OCI-LY7 (cell line): ENCODE data around the gene PRDM5. TPM values are rescaled to one million over a fixed set of nuclear protein-coding genes. Genes with fewer than 3 reads are reported as not detected.

Experiments used
- BruUV-seq: library from RNA; stranded (reverse); fragments of 400-500 nt; replicated peaks from 2 replicates; lab custom pipeline; 2021; lab: Mats Ljungman, UMichigan
- CTCF ChIA-PET: fragments of 300-600 bp; sonication (Branson Sonifier 250); formaldehyde crosslinking; loops from one replicate; lab custom pipeline; 2022; ENCODE audit warnings: antibody characterized with exemption; ENCODE audit not compliant: unreplicated experiment; lab: Charles Lee
- POLR2A ChIA-PET: fragments of 300-600 bp; sonication (Branson Sonifier 250); formaldehyde crosslinking; loops from one replicate; lab custom pipeline; 2022; ENCODE audit warnings: antibody characterized with exemption; lab: Charles Lee
- DNase-seq: peaks from one replicate; pipeline ENCODE4 v3.0.0-alpha.2; 2015; ENCODE audit warnings: low spot score
- H2AFZ ChIP-seq: fragments of 200-600 bp; sonication (generic), shearing (Covaris generic); 2 replicates; pipeline ENCODE4 v1.6.1; 2014; ENCODE audit warnings: mild to moderate bottlenecking, antibody characterized with exemption, low read length, moderate library complexity
- H3K27ac ChIP-seq: fragments of 200-600 bp; sonication (generic); 2 replicates; pipeline ENCODE4 v1.5.1; 2014; ENCODE audit warnings: mixed run types, low read depth, mild to moderate bottlenecking, moderate library complexity, low read length, inconsistent platforms; ENCODE audit not compliant: poor library complexity, severe bottlenecking
- H3K36me3 ChIP-seq: fragments of 200-600 bp; sonication (generic); 2 replicates; pipeline ENCODE4 v1.6.1; 2014; ENCODE audit warnings: mild to moderate bottlenecking, antibody characterized with exemption, low read length, moderate library complexity, mixed read lengths; ENCODE audit not compliant: insufficient read depth
- H3K4me1 ChIP-seq: fragments of 200-600 bp; sonication (generic); 2 replicates; pipeline ENCODE4 v1.5.1; 2014; ENCODE audit warnings: mild to moderate bottlenecking, low read length; ENCODE audit not compliant: insufficient read depth, poor library complexity, severe bottlenecking
- H3K4me2 ChIP-seq: fragments of 200-600 bp; sonication (generic); 2 replicates; pipeline ENCODE4 v1.6.1; 2014; ENCODE audit warnings: mild to moderate bottlenecking, low read length
- H3K4me3 ChIP-seq: fragments of 200-600 bp; sonication (generic); 2 replicates; pipeline ENCODE4 v1.5.1; 2014; ENCODE audit warnings: mild to moderate bottlenecking, low read depth, low read length; ENCODE audit not compliant: poor library complexity, severe bottlenecking
- H3K79me2 ChIP-seq: fragments of 200-600 bp; sonication (generic); 2 replicates; pipeline ENCODE4 v1.6.1; 2016; ENCODE audit warnings: low read depth, mild to moderate bottlenecking, low read length, moderate library complexity, mixed read lengths; ENCODE audit not compliant: insufficient read depth
- H3K9me2 ChIP-seq: fragments of 200-600 bp; sonication (generic); 2 replicates; pipeline ENCODE4 v1.6.1; 2016; ENCODE audit warnings: mild to moderate bottlenecking, low read length, mixed read lengths; ENCODE audit not compliant: insufficient read depth
- H3K9me3 ChIP-seq: fragments of 200-600 bp; sonication (generic); 2 replicates; pipeline ENCODE4 v1.6.1; 2014; ENCODE audit warnings: mild to moderate bottlenecking, mixed run types, low read length, mixed read lengths
- H4K20me1 ChIP-seq: fragments of 200-600 bp; sonication (generic); 2 replicates; pipeline ENCODE4 v1.6.1; 2014; ENCODE audit warnings: mild to moderate bottlenecking, antibody characterized with exemption, low read length, moderate library complexity, mixed read lengths; ENCODE audit not compliant: insufficient read depth
- EZH2phosphoT487 ChIP-seq: fragments of 200-600 bp; sonication (generic); IDR thresholded peaks from 2 replicates; pipeline ENCODE4 v1.6.1; 2018; ENCODE audit warnings: low read depth, borderline replicate concordance, mild to moderate bottlenecking, mixed run types, antibody characterized with exemption, low read length, moderate library complexity, mixed read lengths
- intact Hi-C: fragments of 100-400 bp; cut with micrococcal nuclease; formaldehyde crosslinking; loops from one replicate; pipeline ENCODE4 v1.10.0; 2022; ENCODE audit not compliant: unreplicated experiment
- total RNA-seq, 2 experiments: library from RNA; depleted of rRNA in 1 of 2; stranded (reverse); fragments of >200 nt in 1 of 2; shearing (Covaris generic) in 1 of 2; gene quantifications; 2 replicates each; pipeline ENCODE4 v1.2.3, GENCODE V29; 2014 to 2022
- TF ChIP-seq, protein P1 (sequence below): fragments of 200-600 bp; sonication (generic); conservative IDR thresholded peaks from 2 replicates; pipeline ENCODE4 v1.5.1; 2014; ENCODE audit warnings: mild to moderate bottlenecking, antibody characterized with exemption, low read length, moderate library complexity, mixed read lengths

The PRDM5 gene
- total RNA-seq, 2 experiments from 2014 or later, result 0.22 to 0.76 TPM

DNA sequence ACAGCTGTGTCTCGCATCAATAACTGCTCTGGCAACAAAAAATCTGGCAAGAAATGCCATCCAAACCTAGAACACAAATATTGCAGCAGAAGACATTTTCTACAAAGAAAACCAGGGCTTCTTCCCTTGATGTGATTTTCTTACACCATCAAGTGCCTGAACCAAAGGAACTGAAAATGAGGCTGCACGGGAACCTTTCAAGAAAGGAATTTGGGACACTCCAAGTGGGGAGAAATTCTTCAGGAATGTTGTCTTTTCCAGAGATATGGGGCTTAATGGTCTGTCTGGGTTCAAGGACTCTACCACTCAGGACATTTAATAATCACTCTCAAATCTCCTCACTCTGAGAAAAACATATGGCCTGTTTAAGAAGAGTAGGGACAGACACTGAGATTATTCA lies 57.6 kb downstream of the PRDM5 start:
- intact Hi-C loops, result no loop called here
- Histone ChIP-seq H3K4me1 (peaks cover 30% of the 10 kb centered on the region), H3K79me2 (no peaks in the 10 kb centered on the region), H3K27ac (no peak overlapping the region), H3K4me3 (no peak overlapping the region), H4K20me1 (no peaks in the 10 kb centered on the region), H2AFZ (peak overlapping the region; percentile 10; the same call in 1 of the 2 replicates), H3K9me2 (no peaks in the 10 kb centered on the region), H3K9me3 (no peaks in the 10 kb centered on the region), H3K36me3 (no peaks in the 10 kb centered on the region), H3K4me2 (no peak overlapping the region)
- DNase-seq, result no peak
- no TSS peak for BruUV-seq
- POLR2A ChIA-PET, result interaction anchor here (1.3 to 2.1 kb wide), 2 partner anchors 13 to 116 kb away, joined by 4 to 6 read pairs; no protein-coding TSS in a partner anchor
- CTCF ChIA-PET, result no interaction called here
- TF ChIP-seq, protein P1, sequence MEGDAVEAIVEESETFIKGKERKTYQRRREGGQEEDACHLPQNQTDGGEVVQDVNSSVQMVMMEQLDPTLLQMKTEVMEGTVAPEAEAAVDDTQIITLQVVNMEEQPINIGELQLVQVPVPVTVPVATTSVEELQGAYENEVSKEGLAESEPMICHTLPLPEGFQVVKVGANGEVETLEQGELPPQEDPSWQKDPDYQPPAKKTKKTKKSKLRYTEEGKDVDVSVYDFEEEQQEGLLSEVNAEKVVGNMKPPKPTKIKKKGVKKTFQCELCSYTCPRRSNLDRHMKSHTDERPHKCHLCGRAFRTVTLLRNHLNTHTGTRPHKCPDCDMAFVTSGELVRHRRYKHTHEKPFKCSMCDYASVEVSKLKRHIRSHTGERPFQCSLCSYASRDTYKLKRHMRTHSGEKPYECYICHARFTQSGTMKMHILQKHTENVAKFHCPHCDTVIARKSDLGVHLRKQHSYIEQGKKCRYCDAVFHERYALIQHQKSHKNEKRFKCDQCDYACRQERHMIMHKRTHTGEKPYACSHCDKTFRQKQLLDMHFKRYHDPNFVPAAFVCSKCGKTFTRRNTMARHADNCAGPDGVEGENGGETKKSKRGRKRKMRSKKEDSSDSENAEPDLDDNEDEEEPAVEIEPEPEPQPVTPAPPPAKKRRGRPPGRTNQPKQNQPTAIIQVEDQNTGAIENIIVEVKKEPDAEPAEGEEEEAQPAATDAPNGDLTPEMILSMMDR, result no peak
- no peak for TF ChIP-seq EZH2phosphoT487

- no peak overlapping the region for H3K4me2 ChIP-seq
- H4K20me1 ChIP-seq, result no peaks in the 10 kb centered on the region
- H3K4me1 ChIP-seq, result peaks cover 38% of the 10 kb centered on the region
- no peak overlapping the region for H3K4me3 ChIP-seq
- no peaks in the 10 kb centered on the region for H3K79me2 ChIP-seq
- ChIA-PET CTCF (no interaction called here), POLR2A (interaction anchor here (1.4 to 1.8 kb wide), 3 partner anchors 97 to 144 kb away, joined by 3 to 6 read pairs (median 3); no protein-coding TSS in a partner anchor)
- no TSS peak for BruUV-seq
- H3K27ac ChIP-seq, result no peak overlapping the region
- intact Hi-C loops, result no loop called here
- no peaks in the 10 kb centered on the region for H3K36me3 ChIP-seq
- no peak for DNase-seq
- peak overlapping the region; percentile 34; the same call in 1 of the 2 replicates for H2AFZ ChIP-seq
- no peak for TF ChIP-seq EZH2phosphoT487
- TF ChIP-seq, protein P1, result no peak
- H3K9me3 ChIP-seq, result no peaks in the 10 kb centered on the region
- no peaks in the 10 kb centered on the region for H3K9me2 ChIP-seq
Measured at GRCh38 chr4:120862432-120862831, 60.1 kb downstream of the PRDM5 start.

DNA sequence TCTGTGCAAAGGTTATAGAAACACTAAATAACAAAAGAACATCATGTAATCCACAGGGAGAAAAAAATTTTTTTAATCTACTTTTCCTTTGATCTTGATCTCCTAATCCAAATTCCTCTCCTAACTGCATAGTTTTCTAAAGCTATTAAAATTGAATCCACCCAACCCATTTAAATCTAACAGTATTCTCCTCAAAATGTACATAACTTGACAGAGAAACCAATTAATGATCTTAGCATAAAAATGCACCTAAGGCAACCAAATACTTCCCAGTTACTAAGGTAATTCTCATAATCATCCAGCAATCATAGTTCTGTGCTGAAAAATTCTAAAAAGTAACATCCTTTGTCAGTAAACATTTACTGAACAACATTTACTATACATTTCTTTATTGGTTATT lies 60.7 kb downstream of the PRDM5 start:
- Histone ChIP-seq H3K36me3 (no peaks in the 10 kb centered on the region), H2AFZ (peak overlapping the region; percentile 34; the same call in 1 of the 2 replicates), H3K4me3 (no peak overlapping the region), H3K27ac (no peak overlapping the region), H4K20me1 (no peaks in the 10 kb centered on the region), H3K4me1 (peaks cover 35% of the 10 kb centered on the region), H3K9me2 (no peaks in the 10 kb centered on the region), H3K9me3 (no peaks in the 10 kb centered on the region), H3K4me2 (no peak overlapping the region), H3K79me2 (no peaks in the 10 kb centered on the region)
- ChIA-PET POLR2A (interaction anchor here (0.7 to 1.8 kb wide), 5 partner anchors 21 to 144 kb away, joined by 3 to 6 read pairs (median 3); no protein-coding TSS in a partner anchor), CTCF (no interaction called here)
- BruUV-seq, result no TSS peak
- no peak for DNase-seq
- TF ChIP-seq, protein P1, result no peak
- TF ChIP-seq EZH2phosphoT487, result no peak
- intact Hi-C loops, result no loop called here
